Keratinocyte (primary cell): ENCODE data around the gene SMAD3. TPM values are rescaled to one million over a fixed set of nuclear protein-coding genes. Genes with fewer than 3 reads are reported as not detected.

Experiments
- DNase-seq: peaks from one replicate; pipeline ENCODE4 v3.0.0-alpha.2; 2011; ENCODE audit warnings: low read depth, missing footprints, low spot score
- FAIRE-seq: peaks from 2 replicates; lab custom pipeline; 2011; peaks lifted over from hg19 to GRCh38; lab: Jason Lieb, UNC
- H2AFZ ChIP-seq: 2 replicates; pipeline ENCODE4 v1.6.0; 2012; ENCODE audit warnings: low read length, control low read depth, inconsistent platforms; ENCODE audit not compliant: control insufficient read depth
- H3K27ac ChIP-seq: 2 replicates; pipeline ENCODE4 v1.5.1; 2011; ENCODE audit warnings: low read length; ENCODE audit not compliant: control insufficient read depth, insufficient read depth
- H3K27me3 ChIP-seq: 3 replicates; pipeline ENCODE4 v1.6.0; 2011; ENCODE audit warnings: low read length; ENCODE audit not compliant: control insufficient read depth, insufficient read depth; ENCODE audit errors: extremely low read depth
- H3K36me3 ChIP-seq, 2 experiments: 2 replicates in 1 of 2; 3 replicates in 1 of 2; pipeline ENCODE4 v1.5.1; 2011; ENCODE audit warnings: low read length in 2 of 2, mild to moderate bottlenecking in 1 of 2; ENCODE audit not compliant: control insufficient read depth in 2 of 2, insufficient read depth in 2 of 2; ENCODE audit errors: extremely low read depth in 1 of 2
- H3K4me1 ChIP-seq: 3 replicates; pipeline ENCODE4 v1.5.1; 2011; ENCODE audit warnings: low read length; ENCODE audit not compliant: control insufficient read depth, insufficient read depth; ENCODE audit errors: extremely low read depth
- H3K4me2 ChIP-seq: 3 replicates; pipeline ENCODE4 v1.6.0; 2011; ENCODE audit warnings: low read depth, low read length; ENCODE audit not compliant: control insufficient read depth, insufficient read depth; ENCODE audit errors: extremely low read depth
- H3K4me3 ChIP-seq, 3 experiments: fragments of 200-600 bp in 1 of 3; sonication (generic) in 1 of 3; 2 replicates in 2 of 3; 3 replicates in 1 of 3; pipeline ENCODE4 v1.5.1; 2011 to 2016; ENCODE audit warnings: low read length in 3 of 3, mild to moderate bottlenecking in 3 of 3, control low read depth in 2 of 3, inconsistent platforms in 1 of 3, low read depth in 1 of 3, mixed read lengths in 1 of 3, mixed run types in 1 of 3, moderate library complexity in 1 of 3; ENCODE audit not compliant: control insufficient read depth in 2 of 3, insufficient read depth in 2 of 3; ENCODE audit errors: extremely low read depth in 1 of 3
- H3K79me2 ChIP-seq: 2 replicates; pipeline ENCODE4 v1.6.0; 2012; ENCODE audit warnings: low read length; ENCODE audit not compliant: control insufficient read depth, insufficient read depth
- H3K9ac ChIP-seq: 3 replicates; pipeline ENCODE4 v1.6.0; 2011; ENCODE audit warnings: low read length; ENCODE audit not compliant: control insufficient read depth, insufficient read depth; ENCODE audit errors: extremely low read depth
- H3K9me1 ChIP-seq: 3 replicates; pipeline ENCODE4 v1.6.0; 2011; ENCODE audit warnings: low read length; ENCODE audit not compliant: control insufficient read depth, insufficient read depth; ENCODE audit errors: extremely low read depth
- H3K9me3 ChIP-seq: 2 replicates; pipeline ENCODE4 v1.5.1; 2012; ENCODE audit warnings: low read depth, low read length; ENCODE audit not compliant: control insufficient read depth
- H4K20me1 ChIP-seq: 3 replicates; pipeline ENCODE4 v1.6.0; 2011; ENCODE audit warnings: low read length; ENCODE audit not compliant: control insufficient read depth, insufficient read depth; ENCODE audit errors: extremely low read depth
- EZH2 ChIP-seq: IDR thresholded peaks from one replicate; pipeline ENCODE4 v1.6.1; 2012; ENCODE audit warnings: inconsistent platforms, mild to moderate bottlenecking, low read length, moderate library complexity
- dilution Hi-C: fragments of 300-500 bp; cut with MboI; formaldehyde crosslinking; loops from one replicate; pipeline ENCODE4 v1.7.0; 2020; ENCODE audit warnings: low sequenced_read_pairs; ENCODE audit not compliant: extremely low pct_ligation_motif_present
- polyA plus RNA-seq, 5 experiments: library from polyadenylated mRNA; depleted of rRNA in 3 of 5; stranded (reverse) in 3 of 5; stranded (forward) in 1 of 5; unstranded in 1 of 5; fragments of >200 nt; gene quantifications; 1 replicate in 1 of 5; 2 replicates in 3 of 5; 3 replicates in 1 of 5; pipeline versions ENCODE4 v1.2.1 to v1.2.3, GENCODE V29; 2011 to 2012; ENCODE audit warnings: missing spikeins in 2 of 5, low read depth in 1 of 5, low replicate concordance in 1 of 5
- TF ChIP-seq, protein P1 (sequence below), 3 experiments: IDR thresholded peaks in 1 of 3; conservative IDR thresholded peaks in 1 of 3; optimal IDR thresholded peaks in 1 of 3; 2 replicates in 2 of 3; 3 replicates in 1 of 3; pipeline versions ENCODE3 to v1.5.1; 2011; ENCODE audit warnings: low read length in 3 of 3, mild to moderate bottlenecking in 3 of 3, moderate library complexity in 2 of 3, control low read depth in 1 of 3, inconsistent platforms in 1 of 3; ENCODE audit not compliant: insufficient read depth in 2 of 3; ENCODE audit errors: extremely low read depth in 1 of 3

The SMAD3 gene
- polyA plus RNA-seq, 1 donor (not counting 4 experiments of a cell fraction or from before 2014, with no cell fraction given), result 33.7 TPM

DNA sequence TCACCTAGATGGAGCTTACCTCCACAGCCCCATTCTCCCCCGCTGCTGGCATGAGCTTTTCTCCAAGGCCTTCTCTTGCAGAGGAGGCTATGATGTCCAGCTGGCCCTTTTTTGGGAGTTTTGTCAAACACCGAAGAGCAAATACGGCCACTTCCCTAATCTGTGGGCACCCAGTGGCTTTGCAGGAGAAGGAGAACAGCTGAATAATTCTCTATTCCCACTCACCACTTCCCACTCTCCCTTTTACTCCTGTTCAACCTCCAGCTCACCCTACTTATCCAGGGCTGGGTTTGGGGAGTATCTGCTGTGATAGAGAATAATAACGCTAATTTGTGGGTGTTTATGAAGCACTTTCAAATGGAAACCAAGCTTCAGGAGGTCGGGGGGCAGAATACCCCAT, 96.0 kb downstream of the SMAD3 start:
- Histone ChIP-seq H3K36me3 (peaks cover 7 to 31% of the 10 kb centered on the region in 2 experiments), H2AFZ (no peak overlapping the region), H3K27ac (no peak overlapping the region), H3K9me1 (no peaks in the 10 kb centered on the region), H3K9ac (no peak overlapping the region), H3K79me2 (peaks cover 64% of the 10 kb centered on the region), H3K4me1 (peaks cover 21% of the 10 kb centered on the region), H3K4me2 (no peak overlapping the region), H3K9me3 (no peaks in the 10 kb centered on the region), H4K20me1 (no peaks in the 10 kb centered on the region), H3K27me3 (no peaks in the 10 kb centered on the region), H3K4me3 (no peak overlapping the region)
- FAIRE-seq (no peak), DNase-seq (no peak)
- TF ChIP-seq, protein P1, sequence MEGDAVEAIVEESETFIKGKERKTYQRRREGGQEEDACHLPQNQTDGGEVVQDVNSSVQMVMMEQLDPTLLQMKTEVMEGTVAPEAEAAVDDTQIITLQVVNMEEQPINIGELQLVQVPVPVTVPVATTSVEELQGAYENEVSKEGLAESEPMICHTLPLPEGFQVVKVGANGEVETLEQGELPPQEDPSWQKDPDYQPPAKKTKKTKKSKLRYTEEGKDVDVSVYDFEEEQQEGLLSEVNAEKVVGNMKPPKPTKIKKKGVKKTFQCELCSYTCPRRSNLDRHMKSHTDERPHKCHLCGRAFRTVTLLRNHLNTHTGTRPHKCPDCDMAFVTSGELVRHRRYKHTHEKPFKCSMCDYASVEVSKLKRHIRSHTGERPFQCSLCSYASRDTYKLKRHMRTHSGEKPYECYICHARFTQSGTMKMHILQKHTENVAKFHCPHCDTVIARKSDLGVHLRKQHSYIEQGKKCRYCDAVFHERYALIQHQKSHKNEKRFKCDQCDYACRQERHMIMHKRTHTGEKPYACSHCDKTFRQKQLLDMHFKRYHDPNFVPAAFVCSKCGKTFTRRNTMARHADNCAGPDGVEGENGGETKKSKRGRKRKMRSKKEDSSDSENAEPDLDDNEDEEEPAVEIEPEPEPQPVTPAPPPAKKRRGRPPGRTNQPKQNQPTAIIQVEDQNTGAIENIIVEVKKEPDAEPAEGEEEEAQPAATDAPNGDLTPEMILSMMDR (optimal IDR thresholded peaks at IDR 0.05 in 1 of 3, IDR thresholded peaks at IDR 0.05 in 1 of 3, conservative IDR thresholded peaks at IDR 0.05 in 1 of 3; ENCODE audit: extremely low read depth in 1 of 3, insufficient read depth in 2 of 3, low read length in 3 of 3), result no peak
- no peak for TF ChIP-seq EZH2
- dilution Hi-C loops, result no loop called here

DNA sequence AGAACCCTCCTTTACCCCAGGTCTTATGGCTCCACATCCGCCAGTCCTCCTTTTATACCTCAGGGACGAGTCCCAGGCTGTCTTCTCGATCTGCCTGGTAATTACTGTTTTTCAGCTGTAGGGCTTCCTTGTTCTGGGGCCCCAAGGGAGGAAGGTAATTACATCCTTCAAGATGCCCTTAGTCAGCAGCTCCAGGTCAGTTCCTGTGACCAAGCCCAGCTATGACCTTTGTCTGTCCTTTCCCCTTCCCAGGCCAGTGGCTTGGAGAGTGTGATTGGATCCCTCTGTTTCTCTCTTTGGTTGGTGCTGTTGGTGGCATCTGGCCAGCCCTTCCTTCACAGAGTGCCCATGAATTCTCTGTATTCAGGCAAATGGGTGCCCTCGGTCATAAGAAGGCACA, 96.5 kb downstream of the SMAD3 start:
- no peaks in the 10 kb centered on the region for H4K20me1 ChIP-seq
- no peak overlapping the region for H3K4me3 ChIP-seq
- no peak overlapping the region for H3K4me2 ChIP-seq
- FAIRE-seq (no peak), DNase-seq (no peak)
- peaks cover 11 to 36% of the 10 kb centered on the region in 2 experiments for H3K36me3 ChIP-seq
- peaks cover 25% of the 10 kb centered on the region for H3K4me1 ChIP-seq
- H3K9me3 ChIP-seq, result no peaks in the 10 kb centered on the region
- TF ChIP-seq EZH2, result no peak
- TF ChIP-seq, protein P1 (optimal IDR thresholded peaks at IDR 0.05 in 1 of 3, IDR thresholded peaks at IDR 0.05 in 1 of 3, conservative IDR thresholded peaks at IDR 0.05 in 1 of 3; ENCODE audit: extremely low read depth in 1 of 3, insufficient read depth in 2 of 3, low read length in 3 of 3), result no peak
- H3K9ac ChIP-seq, result no peak overlapping the region
- dilution Hi-C loops, result no loop called here
- H3K9me1 ChIP-seq, result no peaks in the 10 kb centered on the region
- H3K79me2 ChIP-seq, result peaks cover 65% of the 10 kb centered on the region
- no peak overlapping the region for H3K27ac ChIP-seq
- H2AFZ ChIP-seq, result no peak overlapping the region
- no peaks in the 10 kb centered on the region for H3K27me3 ChIP-seq
